Neural cell (in vitro differentiated cells): ENCODE data around the gene IRF4. TPM values are rescaled to one million over a fixed set of nuclear protein-coding genes. Genes with fewer than 3 reads are reported as not detected.

ENCODE experiments used
- H2AFZ ChIP-seq: fragments of 200-600, 300-800 bp; sonication (generic), shearing (Covaris generic); 2 replicates; pipeline ENCODE4 v1.6.0; 2014; ENCODE audit warnings: low read depth, mild to moderate bottlenecking, antibody characterized with exemption, low read length, moderate library complexity
- H3F3A ChIP-seq: fragments of 200-600 bp; shearing (Covaris generic); 2 replicates; pipeline ENCODE4 v1.6.1; 2016; ENCODE audit warnings: mild to moderate bottlenecking, moderate library complexity, mixed read lengths, antibody characterized with exemption, low read length; ENCODE audit not compliant: insufficient read depth, poor library complexity, severe bottlenecking
- H3K27ac ChIP-seq: fragments of 200-600, 300-800 bp; sonication (generic), shearing (Covaris generic); 2 replicates; pipeline ENCODE4 v1.5.1; 2014; ENCODE audit warnings: mild to moderate bottlenecking, low read length, moderate library complexity
- H3K27me3 ChIP-seq: fragments of 300-800, 200-600 bp; sonication (generic), shearing (Covaris generic); 2 replicates; pipeline ENCODE4 v1.6.0; 2014; ENCODE audit warnings: mild to moderate bottlenecking, low read depth, low read length, moderate library complexity; ENCODE audit not compliant: insufficient read depth
- H3K36me3 ChIP-seq: fragments of 300-800, 200-600 bp; sonication (generic), shearing (Covaris generic); 2 replicates; pipeline ENCODE4 v1.5.1; 2014; ENCODE audit warnings: mild to moderate bottlenecking, antibody characterized with exemption, low read length, moderate library complexity; ENCODE audit not compliant: insufficient read depth
- H3K4me2 ChIP-seq: fragments of 300-800, 200-600 bp; sonication (generic), shearing (Covaris generic); 2 replicates; pipeline ENCODE4 v1.6.0; 2014; ENCODE audit warnings: mild to moderate bottlenecking, low read length
- H3K4me3 ChIP-seq: fragments of 300-800, 200-600 bp; sonication (generic), shearing (Covaris generic); 2 replicates; pipeline ENCODE4 v1.5.1; 2014; ENCODE audit warnings: mild to moderate bottlenecking, low read length, moderate library complexity
- H3K79me2 ChIP-seq: fragments of 200-600 bp; shearing (Covaris generic); replicated peaks from 2 replicates; pipeline ENCODE4 v1.6.0; 2014; ENCODE audit warnings: mild to moderate bottlenecking, low read length, moderate library complexity; ENCODE audit not compliant: insufficient read depth
- H3K9ac ChIP-seq: fragments of 300-800, 200-600 bp; sonication (generic), shearing (Covaris generic); 2 replicates; pipeline ENCODE4 v1.6.1; 2016; ENCODE audit warnings: mild to moderate bottlenecking, low read length, mixed read lengths
- H3K9me2 ChIP-seq: fragments of 200-600 bp; shearing (Covaris generic); 2 replicates; pipeline ENCODE4 v1.6.1; 2016; ENCODE audit warnings: mild to moderate bottlenecking, low read length, mixed read lengths; ENCODE audit not compliant: insufficient read depth
- H3K9me3 ChIP-seq: fragments of 200-600, 300-800 bp; sonication (generic), shearing (Covaris generic); 2 replicates; pipeline ENCODE4 v1.6.1; 2016; ENCODE audit warnings: mild to moderate bottlenecking, mixed run types, low read length, moderate library complexity, mixed read lengths
- H4K20me1 ChIP-seq: fragments of 200-600 bp; shearing (Covaris generic); 2 replicates; pipeline ENCODE4 v1.6.1; 2016; ENCODE audit warnings: mild to moderate bottlenecking, mixed run types; ENCODE audit not compliant: insufficient read depth
- CTCF ChIP-seq: fragments of 450-650 bp; IDR thresholded peaks from 2 replicates; pipeline ENCODE4 v1.5.1; 2014; ENCODE audit warnings: antibody characterized with exemption, mild to moderate bottlenecking, moderate library complexity; ENCODE audit not compliant: poor library complexity, severe bottlenecking
- EP300 ChIP-seq: fragments of 450-650 bp; conservative IDR thresholded peaks from 2 replicates; pipeline ENCODE4 v1.6.1; 2014; ENCODE audit warnings: antibody characterized with exemption, mild to moderate bottlenecking, moderate library complexity; ENCODE audit not compliant: poor library complexity, severe bottlenecking
- EZH2 ChIP-seq: fragments of 200-600, 300-800 bp; shearing (Covaris generic), sonication (generic); IDR thresholded peaks from 2 replicates; pipeline ENCODE4 v1.6.1; 2014; ENCODE audit warnings: antibody characterized with exemption, low read length, borderline replicate concordance, mild to moderate bottlenecking; ENCODE audit not compliant: insufficient read depth, poor library complexity, severe bottlenecking
- MXI1 ChIP-seq: fragments of 450-650 bp; conservative IDR thresholded peaks from 2 replicates; pipeline ENCODE4 v1.6.1; 2014; ENCODE audit warnings: antibody characterized with exemption, mild to moderate bottlenecking; ENCODE audit not compliant: poor library complexity, severe bottlenecking
- POLR2AphosphoS5 ChIP-seq: IDR thresholded peaks from 2 replicates; pipeline ENCODE4 v1.6.1; 2012
- RAD21 ChIP-seq: fragments of 450-650 bp; conservative IDR thresholded peaks from 2 replicates; pipeline ENCODE4 v1.6.1; 2014; ENCODE audit warnings: antibody characterized with exemption, mild to moderate bottlenecking, moderate library complexity
- REST ChIP-seq: IDR thresholded peaks from 2 replicates; pipeline ENCODE4 v1.6.1; 2012; ENCODE audit warnings: borderline replicate concordance
- SMC3 ChIP-seq: fragments of 450-650 bp; conservative IDR thresholded peaks from 2 replicates; pipeline ENCODE4 v1.6.1; 2014; ENCODE audit warnings: antibody characterized with exemption, mild to moderate bottlenecking, moderate library complexity; ENCODE audit not compliant: poor library complexity
- TAF1 ChIP-seq: IDR thresholded peaks from 2 replicates; pipeline ENCODE4 v1.6.1; 2012; ENCODE audit warnings: low read depth
- polyA plus RNA-seq: library from polyadenylated mRNA; depleted of rRNA; stranded (reverse); fragments of >200 nt; gene quantifications from 2 replicates; pipeline ENCODE4 v1.2.3, GENCODE V29; 2014

IRF4 gene
- polyA plus RNA-seq, 1 donor from 2014 or later, result 0.05 TPM

DNA sequence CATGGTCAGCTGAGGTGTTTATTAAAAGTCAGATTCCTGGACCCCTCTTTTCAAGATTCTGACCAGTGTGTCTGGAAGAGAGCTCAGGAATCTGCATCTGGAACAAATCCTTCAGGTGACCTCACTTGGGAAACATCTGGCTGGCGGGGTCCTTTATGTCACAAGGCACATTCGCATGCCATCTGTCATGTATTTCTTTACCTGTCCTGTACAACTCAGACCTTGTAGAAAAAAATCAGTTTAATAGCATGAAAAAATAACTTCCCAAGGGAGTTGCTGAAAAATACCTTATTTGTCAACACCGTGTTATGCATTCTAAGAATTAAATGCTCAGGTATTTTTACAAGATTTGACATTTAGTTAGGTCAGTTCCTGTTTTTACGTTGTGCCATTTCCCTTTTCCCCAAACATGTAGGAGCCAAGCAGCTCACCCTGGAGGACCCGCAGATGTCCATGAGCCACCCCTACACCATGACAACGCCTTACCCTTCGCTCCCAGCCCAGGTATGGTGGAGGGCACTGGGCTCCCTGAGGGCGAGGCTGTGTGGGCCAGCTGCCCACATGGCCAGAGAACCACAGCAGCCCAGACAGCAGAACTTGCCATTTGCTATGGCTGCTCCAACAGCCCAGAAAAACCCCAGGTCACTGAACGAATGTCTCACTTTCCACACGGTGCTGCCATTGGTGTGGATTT, 4.0 kb downstream of the IRF4 start:
- peaks cover 61% of the 10 kb centered on the region for H3K27me3 ChIP-seq
- H3F3A ChIP-seq, result no peaks in the 10 kb centered on the region
- H3K27ac ChIP-seq, result no peak overlapping the region
- no peaks in the 10 kb centered on the region for H3K9me2 ChIP-seq
- no peak overlapping the region for H3K9ac ChIP-seq
- no peak for TF ChIP-seq REST
- TF ChIP-seq POLR2AphosphoS5, result no peak
- no peak for TF ChIP-seq MXI1
- no peak for TF ChIP-seq EZH2
- no peak for TF ChIP-seq TAF1
- TF ChIP-seq EP300, result no peak
- no peak for TF ChIP-seq RAD21
- TF ChIP-seq CTCF, result no peak
- TF ChIP-seq SMC3, result no peak
- no peaks in the 10 kb centered on the region for H3K79me2 ChIP-seq
- H3K36me3 ChIP-seq, result no peaks in the 10 kb centered on the region
- H3K9me3 ChIP-seq, result no peaks in the 10 kb centered on the region
- H2AFZ ChIP-seq, result no peak overlapping the region
- H4K20me1 ChIP-seq, result no peaks in the 10 kb centered on the region
- H3K4me3 ChIP-seq, result no peak overlapping the region
- no peak overlapping the region for H3K4me2 ChIP-seq

DNA sequence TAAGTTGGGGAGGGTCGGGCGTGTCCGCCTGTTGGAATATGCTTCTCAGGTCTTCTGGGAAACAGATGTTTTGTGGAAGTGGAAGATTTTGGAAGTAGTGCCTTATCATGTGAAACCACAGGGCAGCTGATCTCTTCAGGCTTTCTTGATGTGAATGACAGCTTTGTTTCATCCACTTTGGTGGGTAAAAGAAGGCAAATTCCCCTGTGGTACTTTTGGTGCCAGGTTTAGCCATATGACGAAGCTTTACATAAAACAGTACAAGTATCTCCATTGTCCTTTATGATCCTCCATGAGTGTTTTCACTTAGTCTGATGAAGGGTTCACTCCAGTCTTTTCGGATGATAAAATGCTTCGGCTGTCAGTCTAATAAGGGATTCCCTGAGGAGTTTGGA, 4.6 kb downstream of the IRF4 start:
- Histone ChIP-seq H4K20me1 (no peaks in the 10 kb centered on the region), H3F3A (no peaks in the 10 kb centered on the region), H3K27me3 (peaks cover 56% of the 10 kb centered on the region)

More for the DNA sequence above, 4.6 kb downstream of the IRF4 start:
- TF ChIP-seq SMC3 (no peak), TAF1 (no peak), RAD21 (no peak), POLR2AphosphoS5 (no peak), EZH2 (no peak), EP300 (no peak), MXI1 (no peak), CTCF (no peak), REST (no peak)
- H3K27ac ChIP-seq, result no peak overlapping the region
- H3K9ac ChIP-seq, result no peak overlapping the region
- no peak overlapping the region for H3K4me2 ChIP-seq
- H2AFZ ChIP-seq, result no peak overlapping the region
- H3K9me2 ChIP-seq, result no peaks in the 10 kb centered on the region
- no peaks in the 10 kb centered on the region for H3K9me3 ChIP-seq
- no peaks in the 10 kb centered on the region for H3K36me3 ChIP-seq
- H3K79me2 ChIP-seq, result no peaks in the 10 kb centered on the region
- no peak overlapping the region for H3K4me3 ChIP-seq
